GM21367 (cell line): ENCODE results near the gene RNF169.

Experiments
- ATAC-seq: cut with Tn5 transposase; IDR thresholded peaks from one replicate; pipeline ENCODE4 v1.9.1; 2021; ENCODE audit not compliant: unreplicated experiment

RNF169 gene, protein sequence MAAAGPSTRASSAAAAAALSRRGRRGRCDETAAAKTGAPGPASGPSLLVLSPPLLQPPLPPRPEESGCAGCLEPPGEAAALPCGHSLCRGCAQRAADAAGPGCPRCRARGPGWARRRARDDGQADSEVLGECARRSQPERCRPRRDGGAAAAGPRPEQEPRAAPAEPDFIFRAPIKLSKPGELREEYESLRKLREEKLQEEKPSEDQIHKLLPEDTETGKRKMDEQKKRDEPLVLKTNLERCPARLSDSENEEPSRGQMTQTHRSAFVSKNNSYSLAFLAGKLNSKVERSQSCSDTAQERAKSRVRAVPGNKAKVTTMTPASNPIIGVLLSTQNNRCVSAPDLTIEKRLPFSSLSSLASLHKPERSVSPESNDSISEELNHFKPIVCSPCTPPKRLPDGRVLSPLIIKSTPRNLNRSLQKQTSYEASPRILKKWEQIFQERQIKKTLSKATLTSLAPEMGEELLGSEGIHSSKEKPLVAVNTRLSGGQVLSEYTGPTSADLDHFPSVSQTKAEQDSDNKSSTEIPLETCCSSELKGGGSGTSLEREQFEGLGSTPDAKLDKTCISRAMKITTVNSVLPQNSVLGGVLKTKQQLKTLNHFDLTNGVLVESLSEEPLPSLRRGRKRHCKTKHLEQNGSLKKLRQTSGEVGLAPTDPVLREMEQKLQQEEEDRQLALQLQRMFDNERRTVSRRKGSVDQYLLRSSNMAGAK

GRCh38 chr11:74748211-74749126 is at the start of gene RNF169:
TSS of gene RNF169 (plus strand) at chr11:74748849. CDS start at chr11:74748881, 32 bp downstream.
- ATAC-seq: peak; percentile 97

DNA sequence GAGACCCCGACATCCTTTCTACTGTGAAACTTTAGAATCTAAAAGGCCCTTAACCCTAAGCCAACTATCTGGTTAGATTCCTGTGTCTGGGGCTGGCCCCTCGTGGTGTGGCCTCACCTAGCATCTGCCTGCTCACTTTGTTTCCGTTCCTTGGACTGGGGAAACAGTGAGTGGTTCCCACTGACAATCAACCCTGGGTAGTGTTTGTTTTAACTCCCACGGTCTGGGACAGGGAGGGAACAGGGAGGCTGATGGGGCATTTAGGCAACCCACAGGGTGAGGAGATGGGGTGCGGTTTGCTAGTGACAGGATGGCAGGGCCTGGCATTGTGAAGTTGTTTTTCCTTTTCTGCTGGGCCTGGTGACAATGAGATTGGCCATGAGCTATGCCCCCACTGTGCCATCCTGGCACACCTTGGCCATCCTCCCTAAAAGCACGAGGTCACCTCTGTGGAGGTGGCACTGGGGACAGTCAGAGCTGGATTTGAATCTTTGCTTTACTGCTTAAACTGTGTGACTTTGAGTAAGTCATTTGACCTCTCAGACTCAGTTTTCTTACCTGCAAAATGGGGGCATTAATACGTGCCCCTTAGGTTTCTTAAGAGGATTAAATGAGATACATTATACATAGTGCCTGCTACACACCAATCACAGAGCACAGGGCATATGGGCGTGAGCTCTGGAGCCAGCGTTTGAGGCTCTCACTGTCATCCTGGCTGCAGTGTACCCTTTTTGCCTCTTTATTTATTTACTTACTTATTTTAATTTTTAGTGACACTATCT is 48.8 kb upstream of the RNF169 start:
- ATAC-seq: no peak

DNA sequence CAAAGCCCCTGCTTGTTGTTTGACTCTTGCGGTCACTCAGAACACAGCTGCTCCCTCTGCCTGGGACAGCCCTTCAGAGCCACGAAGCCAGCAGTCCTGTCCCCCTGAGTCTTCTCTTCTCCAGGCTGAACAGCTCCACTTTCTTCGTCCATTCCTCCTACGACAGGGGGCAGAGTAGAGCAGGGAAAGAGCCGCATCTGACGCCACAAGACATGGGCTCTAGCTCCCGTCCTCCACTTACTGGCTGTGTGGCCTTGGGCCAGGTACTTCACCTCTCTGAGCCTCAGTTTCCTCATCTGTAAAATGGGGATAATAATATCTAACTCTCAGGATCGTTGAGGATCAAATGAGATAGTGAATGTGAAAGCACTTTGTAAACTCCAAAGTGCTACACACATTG is 47.3 kb upstream of the RNF169 start:
- ATAC-seq: no peak

- ATAC-seq: no peak
Measured at GRCh38 chr11:74702383-74703007, 46.2 kb upstream of the RNF169 start.

DNA sequence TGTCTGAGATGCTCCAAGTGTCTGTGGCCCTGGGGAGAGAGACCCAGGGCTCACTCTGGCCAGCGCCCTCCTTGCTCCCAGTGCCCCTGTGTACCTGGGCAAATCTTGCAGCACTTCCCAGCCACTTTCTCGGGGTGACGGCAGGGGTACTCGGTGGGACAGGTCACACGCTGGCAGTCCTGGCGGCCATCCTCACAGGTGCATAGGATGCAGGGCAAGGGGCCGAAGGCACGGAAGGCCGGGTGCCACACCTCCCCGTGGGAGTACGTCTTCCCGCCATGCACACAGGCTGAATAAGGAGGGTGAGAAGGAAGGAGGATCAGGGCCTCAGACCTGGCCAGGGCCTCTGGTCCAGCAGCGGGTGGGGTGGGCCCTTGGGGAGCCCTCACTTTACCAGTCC is 45.4 kb upstream of the RNF169 start:
- ATAC-seq: no peak

GRCh38 chr11:74707182-74707581 is 41.5 kb upstream of the RNF169 start:
- ATAC-seq: no peak

GRCh38 chr11:74707602-74708510 is 40.8 kb upstream of the RNF169 start:
- no peak for ATAC-seq

DNA sequence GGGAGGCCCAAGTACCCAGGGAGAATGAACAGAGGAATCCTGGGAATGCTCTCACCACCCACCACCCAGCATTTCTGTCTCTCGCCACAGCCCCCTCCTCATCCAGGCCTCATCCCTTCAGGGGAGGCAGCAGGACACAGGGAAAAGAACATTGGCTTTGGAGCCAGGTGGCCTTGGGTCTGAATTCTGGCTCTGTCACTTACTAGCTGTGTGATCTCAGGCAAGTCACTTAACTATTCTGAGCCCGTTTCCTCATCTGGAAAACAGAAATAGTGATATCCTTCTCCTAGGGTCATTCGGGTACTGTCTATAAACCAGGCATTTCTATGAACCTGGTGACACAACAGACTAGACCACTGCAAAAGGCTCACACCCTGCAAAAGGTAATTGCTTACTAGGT is 39.5 kb upstream of the RNF169 start:
- no peak for ATAC-seq

- ATAC-seq: no peak
Measured at GRCh38 chr11:74710281-74710938, 38.2 kb upstream of the RNF169 start.

DNA sequence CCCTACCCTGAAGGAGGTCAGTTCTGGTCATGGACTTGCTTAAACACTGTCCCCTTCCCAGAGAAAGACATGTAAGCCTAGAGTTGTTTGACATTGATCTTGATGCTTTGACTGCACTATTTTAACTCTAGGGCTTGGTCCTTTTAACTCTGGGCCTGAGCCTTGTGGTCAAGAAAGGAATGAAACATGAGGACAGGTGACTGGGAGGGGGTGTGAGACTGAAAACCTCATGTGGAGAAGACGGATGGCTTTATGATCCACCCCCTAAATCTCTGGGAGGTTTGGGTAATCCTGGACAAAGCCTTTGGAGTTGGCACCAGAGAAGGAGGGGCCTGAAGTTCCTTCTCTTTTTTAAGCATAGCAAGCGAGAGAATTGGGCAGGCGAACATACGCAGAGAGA is 35.0 kb upstream of the RNF169 start:
- no peak for ATAC-seq

GRCh38 chr11:74714904-74715303 is 33.7 kb upstream of the RNF169 start:
- ATAC-seq: no peak

GRCh38 chr11:74717221-74717969 is 31.3 kb upstream of the RNF169 start:
- no peak for ATAC-seq

- ATAC-seq: no peak
Measured at GRCh38 chr11:74719011-74719410, 29.6 kb upstream of the RNF169 start.

- no peak for ATAC-seq
Measured at GRCh38 chr11:74720596-74721478, 27.8 kb upstream of the RNF169 start.

GRCh38 chr11:74721479-74721835 is 27.2 kb upstream of the RNF169 start:
- no peak for ATAC-seq

DNA sequence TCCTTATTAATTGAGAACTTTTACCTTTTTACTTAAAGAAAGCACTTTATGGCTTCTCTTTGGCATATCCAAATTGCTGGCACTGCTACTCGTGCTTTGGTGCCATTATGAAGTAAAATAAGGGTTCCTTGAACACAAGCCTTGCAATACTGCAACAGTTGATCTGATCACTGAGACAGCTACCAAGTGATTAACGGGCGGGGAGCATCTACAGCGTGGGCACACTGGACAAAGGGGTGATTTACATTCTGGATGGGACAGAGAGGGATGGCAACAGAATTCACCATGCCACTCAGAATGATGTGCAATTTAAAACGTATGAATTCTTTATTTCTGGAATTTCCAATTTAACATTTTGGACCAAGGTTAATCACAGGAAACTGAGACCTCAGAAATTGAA is 25.1 kb upstream of the RNF169 start:
- ATAC-seq: no peak

GRCh38 chr11:74725701-74726100 is 22.9 kb upstream of the RNF169 start:
- ATAC-seq: no peak
